Stimulated activated CD8-positive, alpha-beta memory T cell treated with anti-CD3 and anti-CD28 coated beads, Interleukin-2, amount 100 ng/mL, for 1 hour (primary cell): ENCODE results near the gene RNF166.

Experiments
- DNase-seq, 2 donors: peaks; one replicate each; pipeline ENCODE4 v3.0.0-alpha.2; 2020; ENCODE audit warnings: low read depth in 2 of 2

RNF166 gene

DNA sequence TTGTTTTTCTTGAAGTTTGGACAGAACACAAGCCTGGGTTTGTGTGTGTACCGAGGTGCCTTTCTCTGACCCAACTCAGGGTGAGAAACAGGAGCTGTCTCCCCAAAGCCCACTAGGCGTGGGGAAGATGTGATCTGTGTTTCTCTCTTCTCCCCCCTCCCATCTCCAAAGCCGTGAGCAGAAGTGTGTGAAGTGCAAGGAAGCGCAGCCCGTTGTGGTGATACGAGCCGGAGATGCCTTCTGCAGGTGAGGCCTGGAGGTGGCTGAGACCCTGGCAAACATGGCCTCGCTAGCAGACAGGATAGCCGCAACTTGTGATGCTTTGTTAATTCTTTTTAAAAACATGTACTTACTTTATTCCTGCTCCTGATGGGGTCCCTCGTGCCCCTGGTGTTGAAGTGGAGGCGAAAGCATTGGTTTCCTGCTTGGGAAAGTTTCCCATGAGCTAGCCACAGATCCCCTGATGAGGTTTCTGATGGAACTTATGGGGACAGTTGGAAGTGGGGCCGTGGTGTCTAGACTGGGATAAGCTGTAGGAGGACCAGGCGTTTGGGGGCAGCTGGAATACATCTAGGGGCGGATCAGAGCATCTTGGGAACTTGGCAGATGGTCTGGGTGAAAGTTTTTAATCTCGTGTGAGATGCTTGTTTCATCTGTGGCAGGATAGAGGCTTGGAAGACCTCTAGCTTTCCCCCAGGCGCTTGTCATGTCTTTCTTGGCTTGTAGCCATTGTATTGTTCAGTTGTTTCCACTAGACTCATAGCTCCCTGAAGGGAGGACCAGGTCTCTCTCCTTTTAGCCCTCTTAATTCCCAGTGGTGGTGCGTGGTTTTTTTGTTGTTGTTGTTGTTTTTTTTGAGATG is 988 bp upstream of the RNF166 start:
- DNase-seq = no peak

DNA sequence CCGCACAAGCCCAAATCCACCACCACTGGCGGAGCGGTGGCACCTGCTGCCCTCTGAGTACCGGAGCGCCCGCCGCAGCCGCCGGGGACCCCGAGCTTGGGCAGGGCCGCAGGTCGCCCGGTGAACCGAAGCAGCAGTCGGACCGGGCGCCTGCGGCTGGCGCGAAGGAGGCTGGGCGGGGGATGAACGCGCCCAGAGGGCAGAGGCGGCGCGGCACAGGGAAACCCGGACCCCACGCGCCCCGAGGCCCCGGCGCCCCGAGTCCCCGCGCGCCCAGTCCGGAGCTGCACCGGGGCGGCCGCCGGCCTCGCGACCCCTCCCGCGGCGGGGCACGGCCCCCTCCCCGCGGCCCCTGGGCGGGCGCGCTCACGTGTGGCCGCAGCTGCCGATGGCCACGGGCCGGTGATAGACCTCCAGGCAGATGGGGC is 393 bp downstream of the RNF166 start:
- DNase-seq = no peak

DNA sequence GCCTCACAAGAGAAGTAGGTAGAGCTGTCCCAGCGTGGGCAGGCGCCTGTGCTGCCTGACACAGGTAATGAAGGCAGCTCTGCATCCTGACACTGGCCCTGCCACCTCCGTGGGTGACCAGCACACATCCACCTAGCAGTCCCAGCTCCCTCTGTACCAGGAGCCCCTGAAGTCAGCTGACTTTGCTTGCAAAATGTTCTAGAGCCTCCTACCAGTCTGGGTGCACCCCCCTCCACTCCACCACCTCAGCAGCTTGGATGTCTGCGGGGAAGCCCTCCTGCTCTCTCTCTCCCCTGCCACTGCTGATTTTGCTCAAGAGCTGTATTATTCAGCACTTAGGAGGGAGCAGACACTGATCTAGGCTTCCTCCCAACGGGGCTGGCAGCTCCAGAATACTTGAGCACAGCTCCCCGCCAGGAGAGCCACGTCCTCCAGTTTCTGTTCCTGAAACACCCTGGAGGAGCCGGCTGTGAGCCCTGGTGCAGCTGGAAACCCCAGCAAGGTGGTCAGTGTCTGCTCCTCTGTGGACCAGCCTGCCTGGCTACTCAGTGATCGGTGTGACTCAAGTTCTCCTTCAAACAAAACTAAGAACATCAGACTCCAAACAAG is 1.0 kb downstream of the RNF166 start:
- DNase-seq = no peak

DNA sequence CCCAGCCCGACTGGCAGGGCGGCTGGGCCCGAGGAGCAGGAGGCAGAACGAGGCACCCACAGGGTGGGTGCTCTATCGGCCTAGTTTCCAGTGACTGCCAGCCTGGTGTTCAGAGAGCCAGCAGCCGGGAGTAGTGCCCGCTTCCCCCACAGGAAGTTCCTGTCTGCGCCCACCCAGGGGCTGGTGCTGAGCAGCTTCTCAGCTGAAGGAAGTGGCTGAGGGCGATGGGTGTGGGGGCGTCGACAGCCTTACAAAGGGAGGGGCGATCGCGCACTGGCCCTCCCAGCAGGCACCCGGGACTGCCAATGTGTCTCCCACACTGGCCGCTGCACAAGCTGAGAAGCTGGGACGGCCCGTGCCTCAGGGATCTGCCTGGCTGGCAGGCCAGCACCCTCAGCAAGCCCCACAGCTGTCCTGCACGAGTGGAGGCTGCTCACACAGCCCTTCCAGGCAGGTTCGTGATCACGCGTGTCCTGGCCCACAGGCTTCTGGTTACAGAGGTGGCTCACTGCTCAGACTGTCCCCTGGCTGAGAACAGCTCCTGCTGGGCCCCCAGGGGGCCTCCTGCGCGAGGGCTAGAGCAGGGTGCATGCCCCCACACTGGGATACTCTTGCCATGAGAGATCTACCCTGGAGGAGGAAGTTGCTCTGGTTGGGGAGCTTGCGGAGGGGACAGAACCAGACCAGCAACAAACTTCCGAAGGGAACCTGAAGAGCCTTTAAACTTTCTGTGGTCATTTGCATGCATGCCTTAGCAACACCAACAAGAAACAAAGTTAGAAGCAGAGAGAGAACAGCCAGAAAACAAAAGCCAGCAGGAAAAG is 2.5 kb downstream of the RNF166 start:
- DNase-seq = peak; percentile 50 to 65

DNA sequence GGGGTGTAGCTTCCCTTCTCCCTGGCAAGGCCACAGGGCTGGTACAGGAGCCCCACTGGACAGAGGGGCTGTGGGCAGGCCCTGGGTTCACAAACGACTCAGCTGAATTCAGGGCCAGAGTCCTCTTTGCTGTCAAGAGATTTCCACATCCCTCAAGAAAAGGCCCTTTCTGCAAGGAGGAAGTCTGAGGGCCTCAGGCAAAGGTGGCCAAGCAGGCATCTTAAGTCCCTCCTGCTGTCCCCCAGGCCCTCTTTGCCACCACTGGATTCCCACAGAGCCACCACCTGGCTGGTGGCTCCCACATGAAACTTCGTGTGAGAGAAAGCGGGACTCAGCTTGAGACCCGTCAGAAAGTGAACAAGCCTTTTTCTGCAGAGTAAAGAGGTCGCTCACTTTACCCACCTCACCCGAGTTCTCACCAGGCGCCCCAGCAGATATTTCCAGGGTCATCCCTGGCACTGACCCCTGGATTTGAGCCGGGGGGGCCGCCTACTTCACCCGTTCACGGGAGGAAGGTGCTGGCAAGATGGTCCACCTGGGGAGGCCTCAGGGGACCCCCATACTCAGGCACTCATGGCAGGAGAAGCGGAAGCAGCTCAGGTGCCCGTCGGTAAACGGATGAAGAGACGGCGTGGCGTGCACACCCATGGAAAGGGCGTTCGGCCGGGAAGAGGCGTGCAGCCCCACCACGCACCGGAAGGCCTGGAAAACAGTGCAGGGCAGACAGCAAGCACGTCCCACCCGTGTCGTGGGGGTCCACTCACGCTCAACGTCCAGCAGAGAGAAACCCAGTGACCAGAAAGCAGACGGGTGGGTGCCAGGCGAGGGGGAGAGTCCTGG is 3.6 kb downstream of the RNF166 start:
- no peak for DNase-seq

- no peak for DNase-seq
These were observed 4.4 kb downstream of the RNF166 start for GRCh38 chr16:88701581-88702370.

- peak; percentile 92 to 93 for DNase-seq
These were observed 5.3 kb downstream of the RNF166 start for GRCh38 chr16:88700636-88701482.

DNA sequence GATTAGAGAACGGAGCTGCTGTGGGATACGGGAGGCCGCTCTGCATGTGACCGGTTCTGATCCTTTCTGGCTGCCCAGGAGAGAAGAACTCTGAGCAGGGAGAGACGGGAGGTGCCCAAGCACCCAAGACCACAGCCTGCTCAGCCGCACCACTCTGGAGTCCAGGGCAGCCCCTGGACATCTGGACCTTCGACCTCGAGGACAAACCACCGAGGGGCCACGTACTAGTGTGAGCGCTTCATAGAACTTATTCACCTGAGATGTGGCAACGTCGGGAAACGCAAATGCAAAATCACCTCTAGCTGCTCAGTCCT is 5.9 kb downstream of the RNF166 start:
- DNase-seq = no peak

DNA sequence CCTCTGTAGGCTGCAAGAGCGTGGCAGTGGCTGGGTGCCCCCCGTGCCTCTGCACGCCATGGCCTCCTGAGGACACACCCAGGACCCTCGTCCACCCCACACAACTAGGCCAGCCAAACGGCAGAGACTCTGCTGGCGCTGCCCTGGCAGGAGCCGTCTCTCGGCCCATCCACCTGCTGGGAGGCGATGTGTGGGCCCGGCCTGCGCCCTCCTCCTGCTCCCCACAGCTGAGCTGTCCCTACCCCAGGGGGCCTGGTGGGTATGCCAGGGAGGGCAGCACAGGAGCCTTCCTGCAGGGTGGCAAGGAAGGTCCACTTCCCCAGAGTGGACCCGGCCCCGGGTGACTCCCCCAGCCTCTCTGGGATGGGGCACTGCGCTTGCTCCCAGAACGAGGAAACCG is 7.0 kb downstream of the RNF166 start:
- no peak for DNase-seq

GRCh38 chr16:88698646-88699045 is 7.6 kb downstream of the RNF166 start:
- DNase-seq = no peak

DNA sequence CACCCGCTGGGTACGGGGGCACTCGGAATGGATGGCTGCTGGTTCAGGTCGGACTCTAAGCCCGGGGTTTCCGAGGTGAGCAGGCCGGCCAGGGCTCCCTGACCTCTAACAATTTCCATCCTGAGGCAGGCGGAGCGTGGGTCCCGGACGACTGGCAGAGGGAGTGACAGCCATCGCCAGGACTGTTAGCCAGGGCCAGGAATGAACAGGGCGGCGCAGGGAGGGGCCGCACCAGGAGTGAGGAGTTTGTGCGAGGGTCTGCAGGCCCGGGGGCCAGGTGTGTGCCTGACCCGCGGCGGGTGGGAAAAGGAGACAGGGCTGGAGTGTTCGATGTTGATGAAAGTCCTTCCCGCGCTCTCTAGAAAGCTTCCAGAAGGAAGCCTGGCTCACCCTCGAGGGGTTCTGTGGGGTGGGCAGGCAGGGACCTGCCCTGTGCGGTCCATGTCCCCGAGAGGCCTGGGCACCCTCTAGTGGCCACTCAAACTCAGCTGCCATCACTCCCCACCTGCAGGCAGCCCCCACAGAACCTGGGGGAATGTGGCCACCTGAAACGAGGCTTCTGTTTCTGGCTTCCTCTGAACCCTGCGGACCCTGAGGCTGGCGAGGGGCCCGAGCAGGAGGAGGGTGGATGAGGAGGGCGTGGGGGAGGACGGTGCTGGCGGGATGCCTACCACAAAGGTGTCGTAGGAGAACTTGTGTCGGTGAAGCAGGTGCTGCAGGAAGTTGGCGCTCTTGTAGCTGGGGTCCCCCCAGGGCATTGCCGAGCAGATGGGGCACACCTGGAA is 8.2 kb downstream of the RNF166 start:
- no peak for DNase-seq

DNA sequence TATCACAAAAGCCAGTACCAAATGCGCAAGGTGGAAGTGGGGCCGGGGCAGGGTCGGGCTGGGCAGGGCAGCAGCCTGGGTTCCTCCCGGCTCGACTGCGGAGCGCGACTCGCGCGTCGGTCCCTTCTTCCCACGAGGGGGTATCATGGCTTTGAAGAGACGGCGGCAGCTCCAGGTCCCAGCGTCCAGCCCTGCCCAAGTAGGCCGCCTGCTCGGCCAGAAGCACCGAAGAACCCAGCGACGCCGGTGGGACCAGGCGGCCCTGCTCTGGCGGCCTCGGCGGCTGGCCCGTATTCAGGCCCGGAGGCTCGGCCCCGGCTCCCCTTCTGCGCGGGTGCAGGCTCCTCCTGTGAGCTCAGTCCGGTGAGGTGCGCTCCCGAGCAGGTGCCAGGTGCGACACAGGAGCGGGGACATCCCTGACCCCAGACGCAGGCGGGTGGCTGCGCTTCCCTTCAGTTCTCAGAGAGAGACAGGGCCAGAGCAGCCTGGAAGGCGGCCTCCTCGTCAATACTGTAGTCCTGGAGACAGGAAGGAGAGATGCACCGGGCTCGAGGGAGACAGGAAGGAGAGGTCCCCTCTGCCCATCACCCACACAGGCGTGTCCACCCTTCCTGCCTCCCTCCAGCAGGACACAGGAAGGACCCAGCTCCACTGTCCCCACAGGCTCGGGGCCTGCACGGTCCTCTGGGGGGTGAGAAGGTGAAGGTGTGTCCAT is 8.9 kb downstream of the RNF166 start:
- DNase-seq = no peak

DNA sequence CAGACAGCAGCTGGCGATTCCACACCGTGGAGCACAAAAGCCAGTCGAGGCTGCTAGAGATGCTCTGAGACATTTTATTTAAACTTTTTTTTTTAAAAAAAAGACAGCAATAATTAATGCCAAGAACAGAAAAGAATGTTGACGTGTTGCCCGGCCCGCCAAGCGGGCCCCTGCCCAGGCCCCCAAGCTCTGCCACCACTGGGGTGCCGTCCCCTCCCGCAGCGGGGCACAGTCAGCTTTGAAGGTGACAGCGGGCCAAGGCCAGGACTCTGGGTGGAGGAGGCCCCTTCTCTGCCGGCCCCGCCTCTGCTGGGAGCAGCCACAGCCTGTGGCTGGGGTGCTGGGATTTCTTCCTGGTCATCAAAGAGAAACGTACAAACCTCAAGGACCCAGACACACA is 9.8 kb downstream of the RNF166 start:
- no peak for DNase-seq

- no peak for DNase-seq
These were observed 10.5 kb downstream of the RNF166 start for GRCh38 chr16:88695753-88696152.

GRCh38 chr16:88695218-88695617 is 11.0 kb downstream of the RNF166 start:
- no peak for DNase-seq

GRCh38 chr16:88694221-88695087 is 11.8 kb downstream of the RNF166 start:
- no peak for DNase-seq

DNA sequence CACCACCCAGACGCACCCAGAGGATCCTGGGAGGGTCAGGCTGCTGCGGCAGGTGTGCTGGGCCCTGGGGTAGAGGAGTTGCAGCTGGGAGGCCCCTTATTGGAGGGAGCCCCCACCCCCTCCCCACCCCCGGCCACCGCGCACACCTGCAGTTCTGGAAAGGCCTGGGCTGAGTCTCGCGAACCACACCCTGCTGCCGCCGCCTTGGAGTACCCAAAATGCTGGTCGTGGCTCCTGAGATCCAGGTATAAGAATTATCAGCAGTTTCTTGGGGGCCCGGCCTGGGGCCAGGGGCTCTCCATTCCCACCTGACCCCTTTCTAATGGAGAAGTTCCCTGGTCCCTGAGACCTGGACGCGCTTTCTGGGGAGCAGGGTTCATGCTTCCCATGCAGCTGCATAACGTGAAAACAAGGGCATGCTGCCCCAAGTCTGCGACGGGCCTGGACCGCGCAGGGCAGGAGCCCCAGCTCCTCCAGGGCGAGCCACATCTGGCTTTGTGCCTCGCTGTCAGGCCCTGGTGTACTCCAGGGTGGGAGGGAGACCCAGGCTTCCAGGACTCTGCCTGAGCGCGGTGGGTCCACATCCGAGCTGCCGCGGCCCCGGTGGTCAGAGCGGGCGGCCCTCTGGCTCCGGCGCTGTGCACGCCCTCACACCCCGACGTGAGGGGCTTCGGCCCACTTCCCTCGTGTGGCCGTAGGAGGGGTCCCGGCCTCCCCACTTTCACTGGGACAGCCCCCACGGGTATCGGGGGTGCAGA is 12.6 kb downstream of the RNF166 start:
- no peak for DNase-seq
